IMR-90 (cell line): ENCODE measurements around the gene PTPRK. TPM values are rescaled to one million over a fixed set of nuclear protein-coding genes. Genes with fewer than 3 reads are reported as not detected.

Source experiments
- ATAC-seq: fragments of 200-7000 bp; cut with Tn5 transposase; 2 replicates; pipeline ENCODE4 v1.9.1; 2020; ENCODE audit warnings: low read depth, mild to moderate bottlenecking, moderate library complexity
- BruUV-seq: library from RNA; stranded (reverse); fragments of 400-500 nt; replicated peaks from 2 replicates; lab custom pipeline; 2021; lab: Mats Ljungman, UMichigan
- CTCF ChIA-PET: fragments of 300-600 bp; formaldehyde crosslinking; extraction: SDS; loops from one replicate; lab custom pipeline; 2021; ENCODE audit warnings: antibody characterized with exemption; lab: Yijun Ruan, JAX
- POLR2A ChIA-PET: fragments of 300-600 bp; sonication (Branson Sonifier 250); formaldehyde crosslinking; loops from one replicate; lab custom pipeline; 2022; ENCODE audit warnings: antibody characterized with exemption; ENCODE audit not compliant: unreplicated experiment; lab: Charles Lee
- DNase-seq: peaks from one replicate; pipeline ENCODE4 v3.0.0; 2013
- H2AFZ ChIP-seq: replicated peaks from 2 replicates; pipeline ENCODE3; 2013; ENCODE audit warnings: low read length, mild to moderate bottlenecking; ENCODE audit not compliant: poor library complexity
- H2AK5ac ChIP-seq: 2 replicates; pipeline ENCODE4 v1.6.1; 2013; ENCODE audit warnings: low read depth, low read length, inconsistent platforms
- H2AK9ac ChIP-seq: replicated peaks from 2 replicates; pipeline ENCODE3; 2013; ENCODE audit warnings: mild to moderate bottlenecking, low read depth, low read length, moderate library complexity; ENCODE audit not compliant: poor library complexity
- H2BK120ac ChIP-seq: 2 replicates; pipeline ENCODE4 v1.6.1; 2013; ENCODE audit warnings: low read depth, low read length, inconsistent platforms
- H2BK15ac ChIP-seq: 3 replicates; pipeline ENCODE4 v1.6.1; 2013; ENCODE audit warnings: low read depth, low read length, inconsistent platforms
- H2BK20ac ChIP-seq: 2 replicates; pipeline ENCODE4 v1.6.1; 2013; ENCODE audit warnings: low read depth, mild to moderate bottlenecking, inconsistent platforms, low read length, moderate library complexity
- H2BK5ac ChIP-seq: 2 replicates; pipeline ENCODE4 v1.6.1; 2013; ENCODE audit warnings: mild to moderate bottlenecking, low read depth, low read length, inconsistent platforms; ENCODE audit not compliant: poor library complexity, severe bottlenecking
- H3K14ac ChIP-seq: replicated peaks from 2 replicates; pipeline ENCODE4 v1.6.1; 2013; ENCODE audit warnings: low read depth, low read length, inconsistent platforms
- H3K18ac ChIP-seq: 2 replicates; pipeline ENCODE4 v1.6.1; 2013; ENCODE audit warnings: low read depth, low read length, control low read depth
- H3K23ac ChIP-seq: 2 replicates; pipeline ENCODE4 v1.6.1; 2013; ENCODE audit warnings: low read depth, low read length, inconsistent platforms
- H3K27ac ChIP-seq: 2 replicates; pipeline ENCODE4 v1.5.1; 2013; ENCODE audit warnings: mild to moderate bottlenecking, control low read depth, low read length; ENCODE audit not compliant: insufficient read depth
- H3K27me3 ChIP-seq: 2 replicates; pipeline ENCODE4 v1.6.1; 2013; ENCODE audit warnings: low read length; ENCODE audit not compliant: control insufficient read depth, insufficient read depth
- H3K36me3 ChIP-seq: 2 replicates; pipeline ENCODE4 v1.6.1; 2013; ENCODE audit warnings: low read length, mixed read lengths; ENCODE audit not compliant: control insufficient read depth, insufficient read depth
- H3K4ac ChIP-seq: 2 replicates; pipeline ENCODE4 v1.6.1; 2013; ENCODE audit warnings: low read depth, low read length, inconsistent platforms
- H3K4me1 ChIP-seq: 2 replicates; pipeline ENCODE4 v1.6.1; 2013; ENCODE audit warnings: low read length, mixed read lengths; ENCODE audit not compliant: control insufficient read depth, insufficient read depth
- H3K4me2 ChIP-seq: 2 replicates; pipeline ENCODE4 v1.6.1; 2013; ENCODE audit warnings: low read depth, mild to moderate bottlenecking, control low read depth, low read length, moderate library complexity
- H3K4me3 ChIP-seq: 2 replicates; pipeline ENCODE4 v1.5.1; 2013; ENCODE audit warnings: low read depth, mild to moderate bottlenecking, control low read depth, low read length, moderate library complexity; ENCODE audit not compliant: insufficient read depth
- H3K56ac ChIP-seq: 2 replicates; pipeline ENCODE4 v1.6.1; 2013; ENCODE audit warnings: low read length, inconsistent platforms; ENCODE audit not compliant: insufficient read depth; ENCODE audit errors: extremely low read depth
- H3K79me1 ChIP-seq, 2 experiments: 2 replicates each; pipeline ENCODE4 v1.6.1; 2013; ENCODE audit warnings: low read length in 2 of 2, inconsistent platforms in 1 of 2, low read depth in 1 of 2
- H3K9ac ChIP-seq: 2 replicates; pipeline ENCODE4 v1.6.1; 2013; ENCODE audit warnings: low read depth, low read length, control low read depth
- H3K9me1 ChIP-seq: 2 replicates; pipeline ENCODE4 v1.6.1; 2013; ENCODE audit warnings: low read length, inconsistent platforms; ENCODE audit not compliant: insufficient read depth
- H3K9me3 ChIP-seq: 2 replicates; pipeline ENCODE4 v1.6.1; 2013; ENCODE audit warnings: low read length; ENCODE audit not compliant: control insufficient read depth, insufficient read depth
- H4K20me1 ChIP-seq: 2 replicates; pipeline ENCODE4 v1.6.1; 2013; ENCODE audit warnings: low read length, inconsistent platforms; ENCODE audit not compliant: insufficient read depth
- H4K5ac ChIP-seq: 2 replicates; pipeline ENCODE4 v1.6.1; 2013; ENCODE audit warnings: mild to moderate bottlenecking, low read depth, low read length, control low read depth
- H4K8ac ChIP-seq, 2 experiments: 2 replicates each; pipeline ENCODE4 v1.6.1; 2013; ENCODE audit warnings: low read depth in 2 of 2, low read length in 2 of 2, control low read depth in 1 of 2, inconsistent platforms in 1 of 2
- H4K91ac ChIP-seq: 2 replicates; pipeline ENCODE4 v1.6.1; 2013; ENCODE audit warnings: low read depth, low read length, inconsistent platforms; ENCODE audit not compliant: insufficient read depth
- MXI1 ChIP-seq: IDR thresholded peaks from 2 replicates; pipeline ENCODE4 v1.6.1; 2012; ENCODE audit warnings: low read depth, mild to moderate bottlenecking, low read length, moderate library complexity, borderline replicate concordance
- WGBS, 2 experiments: methylation state at CpG; one replicate each; pipeline versions ENCODE4 v1.1.5 to v1.1.7; 2013; ENCODE audit warnings: missing lambda C conversion rate in 2 of 2; ENCODE audit not compliant: insufficient read length in 1 of 2; ENCODE audit errors: extremely low coverage in 2 of 2; 5-methylcytosine and 5-hydroxymethylcytosine counted together
- dilution Hi-C: fragments of 300-500 bp; cut with HindIII; formaldehyde crosslinking; loops from one replicate; pipeline ENCODE4 v1.14.3; 2018; ENCODE audit warnings: low sequenced_read_pairs; ENCODE audit not compliant: unreplicated experiment
- in situ Hi-C: fragments of 300-500 bp; cut with MboI; formaldehyde crosslinking; loops from 3 replicates; pipeline ENCODE4 v1.14.3; 2019; ENCODE audit warnings: low sequenced_read_pairs, inconsistent platforms, mixed read lengths
- intact Hi-C: fragments of 100-400 bp; cut with micrococcal nuclease; formaldehyde crosslinking; loops from 2 replicates; pipeline ENCODE4 v1.10.0; 2022
- polyA plus RNA-seq, 3 experiments: library from polyadenylated mRNA; depleted of rRNA; stranded (reverse); fragments of >200 nt; gene quantifications; 2 replicates each; pipeline ENCODE4 v1.2.3, GENCODE V29; 2012; ENCODE audit warnings: low replicate concordance in 1 of 3
- total RNA-seq: library from RNA; depleted of rRNA; stranded (reverse); fragments of >200 nt; gene quantifications from 2 replicates; pipeline ENCODE4 v1.2.3, GENCODE V29; 2012

Gene PTPRK
- total and polyA plus RNA-seq, 2 of the 4 experiments (the other 2 are of a cell fraction), result 18.0 to 80.8 TPM

- Histone ChIP-seq H2AK5ac (no peak overlapping the region), H2BK20ac (no peak overlapping the region), H4K8ac (no peak overlapping the region), H3K36me3 (no peaks in the 10 kb centered on the region), H2BK120ac (no peak overlapping the region), H3K4ac (no peak overlapping the region), H2AK9ac (no peak overlapping the region), H2BK5ac (no peak overlapping the region), H3K56ac (no peak overlapping the region), H4K20me1 (no peaks in the 10 kb centered on the region), H4K5ac (no peak overlapping the region), H3K79me1 (no peaks in the 10 kb centered on the region), H3K23ac (no peak overlapping the region), H3K27ac (no peak overlapping the region), H2BK15ac (no peak overlapping the region), H3K4me2 (no peak overlapping the region), H3K27me3 (no peaks in the 10 kb centered on the region), H3K9ac (no peak overlapping the region), H3K4me3 (no peak overlapping the region), H3K14ac (no peak overlapping the region), H3K9me1 (no peaks in the 10 kb centered on the region), H2AFZ (no peak overlapping the region), H4K91ac (no peak overlapping the region), H3K9me3 (no peaks in the 10 kb centered on the region), H3K4me1 (no peaks in the 10 kb centered on the region), H3K18ac (no peak overlapping the region)
- TF ChIP-seq MXI1, result no peak
- CTCF ChIA-PET, result interaction anchor here (0.6 kb wide), 1 partner anchor 1644 kb away, joined by 4 read pairs; no protein-coding TSS in a partner anchor
- dilution Hi-C loops, result no loop called here
- in situ Hi-C loops, result no loop called here
- DNase-seq (no peak), ATAC-seq (no peak)
- no CpG with 5 or more reads among the region's 1 CpG for WGBS, 2 experiments
- intact Hi-C loops, result loop anchor here (5.0 to 10.0 kb wide), 2 partner anchors 120 to 743 kb away; no protein-coding TSS in a partner anchor
- BruUV-seq, result no TSS peak
- POLR2A ChIA-PET, result no interaction called here
These were observed 528.3 kb downstream of the PTPRK start for GRCh38 chr6:127992144-127992543.
